Measurements from ENCODE around the gene RNPS1. TPM values are rescaled to one million over a fixed set of nuclear protein-coding genes. Genes with fewer than 3 reads are reported as not detected.

The RNPS1 gene, protein sequence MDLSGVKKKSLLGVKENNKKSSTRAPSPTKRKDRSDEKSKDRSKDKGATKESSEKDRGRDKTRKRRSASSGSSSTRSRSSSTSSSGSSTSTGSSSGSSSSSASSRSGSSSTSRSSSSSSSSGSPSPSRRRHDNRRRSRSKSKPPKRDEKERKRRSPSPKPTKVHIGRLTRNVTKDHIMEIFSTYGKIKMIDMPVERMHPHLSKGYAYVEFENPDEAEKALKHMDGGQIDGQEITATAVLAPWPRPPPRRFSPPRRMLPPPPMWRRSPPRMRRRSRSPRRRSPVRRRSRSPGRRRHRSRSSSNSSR
- 68.7 and 69.3 TPM in 2 replicates for total RNA-seq

DNA sequence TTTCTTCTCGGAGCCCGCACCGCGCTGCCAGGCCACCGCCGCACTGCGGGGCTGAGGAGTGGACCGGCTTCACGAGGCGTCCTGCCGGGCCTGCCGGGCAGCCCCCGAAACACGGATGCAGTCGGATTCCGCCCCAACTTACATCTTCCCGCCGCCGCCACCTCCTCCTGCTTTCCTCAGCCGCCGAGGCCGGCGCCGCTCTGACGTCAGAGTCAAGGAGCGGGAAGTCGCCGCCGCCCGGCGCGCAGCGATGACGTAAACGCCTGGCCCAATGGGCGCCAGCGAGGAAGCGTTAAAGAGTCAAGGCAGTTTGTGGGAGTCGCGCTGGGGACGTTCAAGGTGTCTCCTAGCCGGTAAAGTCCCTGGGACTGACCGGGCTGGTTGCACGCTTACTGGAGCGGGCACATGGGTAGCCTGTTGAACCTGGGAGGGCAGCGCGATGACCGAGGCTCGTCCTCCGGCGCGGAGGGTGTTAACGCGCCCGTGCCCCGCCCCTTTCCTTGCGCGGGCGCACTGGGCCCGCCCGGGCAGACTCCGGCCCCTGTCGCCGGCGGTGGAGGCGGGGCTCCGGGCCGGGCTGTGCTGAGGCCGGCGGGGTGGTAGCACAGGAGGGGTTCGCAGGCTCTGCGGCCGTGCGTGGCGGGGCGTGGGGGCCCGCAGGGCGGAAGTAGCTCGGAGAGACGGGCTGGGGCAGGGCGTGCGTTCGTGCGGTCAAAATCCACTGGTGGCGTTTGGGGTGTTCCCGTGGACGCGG lies at the start of gene RNPS1:
TSS of gene RNPS1 (minus strand) at position 214 of the 754 bp plus-strand sequence. CDS start 3,483 bp downstream, outside the sequence.

DNA sequence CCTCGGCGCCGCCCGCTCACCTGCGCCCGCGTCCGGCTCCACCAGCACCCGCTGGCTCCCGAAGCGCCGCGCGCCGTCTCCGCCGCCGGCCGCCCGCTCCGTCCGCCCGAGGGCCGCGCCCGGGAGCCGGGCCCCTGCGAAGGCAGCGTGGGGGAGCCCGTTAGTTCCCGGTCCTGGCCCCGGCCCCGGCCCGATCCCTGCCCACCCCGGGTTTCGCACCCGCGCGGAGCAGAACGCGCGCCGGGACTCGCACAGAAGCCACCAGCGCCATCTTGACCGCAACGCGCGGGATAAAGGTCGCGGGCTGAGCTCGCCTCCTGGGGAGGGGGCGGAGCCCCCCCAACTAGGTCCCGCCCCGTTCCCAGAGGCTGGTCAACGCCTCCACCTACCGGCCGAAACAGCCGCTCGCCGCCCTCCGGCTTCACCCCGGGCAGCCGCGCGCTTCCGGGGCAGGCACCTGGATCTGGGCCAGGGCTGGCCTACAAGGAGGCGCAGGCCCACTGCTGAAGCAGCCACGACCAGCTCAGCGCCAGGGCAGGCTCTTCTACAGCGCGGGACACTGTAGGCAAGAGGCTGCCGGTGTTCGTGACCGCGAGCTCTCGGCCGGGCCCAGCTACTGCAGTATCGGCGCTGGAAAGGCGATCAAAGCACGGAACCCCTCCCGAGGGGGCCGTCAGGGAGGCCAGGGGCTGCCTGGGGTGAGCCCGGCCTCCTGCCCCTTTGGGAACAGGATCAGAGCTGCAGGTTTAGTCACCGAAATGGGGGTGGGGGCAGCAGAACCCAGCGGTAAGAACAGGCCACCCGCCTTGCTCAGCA lies 16.4 kb downstream of the RNPS1 start, which contains the start of gene ECI1:
TSS of gene ECI1 (minus strand) at position 292 of the 816 bp plus-strand sequence. CDS start at position 271, 21 bp downstream.

DNA sequence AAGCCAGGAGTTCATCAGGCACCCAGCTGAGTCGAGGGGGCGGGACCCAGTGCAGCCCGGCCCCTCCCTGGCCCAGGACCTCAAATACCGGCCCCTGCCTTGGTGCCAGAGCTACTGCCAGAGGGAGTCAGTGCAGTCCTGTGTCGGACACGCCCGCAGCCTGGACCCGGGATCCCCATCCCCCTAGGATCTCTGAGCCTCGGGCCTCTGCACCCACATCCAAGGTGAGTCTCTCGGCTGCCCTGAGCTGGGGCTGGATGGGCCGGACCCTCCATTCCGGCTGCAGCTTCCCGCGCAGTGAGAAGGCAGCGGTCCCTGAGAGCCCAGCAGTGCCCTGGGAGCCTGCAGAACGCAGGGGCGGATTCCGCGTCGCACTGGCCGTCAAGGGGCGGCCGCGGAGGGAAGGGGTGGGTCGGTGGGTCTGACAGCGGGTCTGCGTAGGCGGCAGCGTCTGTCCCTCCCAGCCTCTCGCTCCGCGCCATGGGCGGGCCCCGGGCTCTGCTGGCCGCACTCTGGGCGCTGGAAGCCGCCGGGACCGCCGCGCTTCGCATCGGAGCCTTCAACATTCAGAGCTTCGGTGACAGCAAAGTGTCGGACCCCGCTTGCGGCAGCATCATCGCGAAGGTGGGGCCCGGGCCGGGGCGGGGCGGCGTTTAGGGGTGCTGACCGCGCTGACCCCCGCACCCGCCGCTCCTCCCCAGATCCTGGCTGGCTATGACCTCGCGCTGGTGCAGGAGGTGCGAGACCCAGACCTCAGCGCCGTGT lies 31.4 kb downstream of the RNPS1 start, which contains the start of gene DNASE1L2:
TSS of gene DNASE1L2 (plus strand) at position 108 of the 765 bp plus-strand sequence. CDS start at position 481, 373 bp downstream.

DNA sequence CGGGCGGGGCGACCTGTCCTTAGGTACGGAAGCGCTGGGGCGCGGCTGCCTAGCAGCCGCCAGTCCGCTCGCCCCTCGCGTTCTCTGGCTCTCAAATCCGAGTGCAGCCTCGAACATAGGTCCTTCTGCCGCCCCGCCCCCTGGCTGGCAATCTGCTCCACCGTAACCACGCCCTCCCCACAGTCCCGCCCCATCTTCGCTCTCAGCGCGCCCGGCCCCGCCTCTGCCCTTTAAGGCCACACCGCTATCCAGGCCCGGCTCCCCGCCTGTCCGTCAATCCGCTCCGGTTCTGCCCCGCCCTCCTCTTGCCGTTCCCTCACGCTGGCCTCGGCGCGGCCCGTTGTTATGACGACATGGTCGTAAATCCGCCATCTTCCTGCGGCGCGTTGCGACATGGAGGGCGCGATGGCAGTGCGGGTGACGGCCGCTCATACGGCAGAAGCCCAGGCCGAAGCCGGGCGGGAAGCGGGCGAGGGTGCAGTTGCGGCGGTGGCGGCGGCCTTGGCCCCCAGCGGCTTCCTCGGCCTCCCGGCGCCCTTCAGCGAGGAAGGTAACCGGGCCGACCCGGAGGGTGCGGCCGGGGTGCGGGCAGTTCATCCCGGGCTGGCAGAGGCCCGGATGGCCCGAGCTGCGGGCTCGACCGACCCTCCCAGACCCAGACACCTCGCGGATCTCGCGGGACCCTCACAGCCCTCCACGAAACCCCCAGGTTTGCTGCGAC lies 44.5 kb downstream of the RNPS1 start, which contains the start of gene E4F1:
TSS of gene E4F1 (plus strand) at position 371 of the 721 bp plus-strand sequence. CDS start at position 394, 23 bp downstream.

DNA sequence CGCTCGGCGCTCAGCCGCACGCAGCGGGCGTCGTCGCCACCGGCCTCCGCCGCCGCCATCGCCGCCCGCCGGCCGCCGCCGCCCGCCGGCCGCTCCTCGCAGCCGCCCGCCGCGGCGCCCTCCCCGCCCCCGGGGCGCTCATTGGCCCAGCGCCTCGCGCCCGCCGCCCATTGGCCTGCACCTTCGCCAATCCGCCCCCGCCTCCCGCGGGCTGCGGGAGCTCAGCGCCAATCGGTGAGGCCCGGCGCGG lies 53.3 kb downstream of the RNPS1 start, which contains the start of gene PGP:
TSS of gene PGP (minus strand) at position 122 of the 250 bp plus-strand sequence. CDS start at position 59, 63 bp downstream.

DNA sequence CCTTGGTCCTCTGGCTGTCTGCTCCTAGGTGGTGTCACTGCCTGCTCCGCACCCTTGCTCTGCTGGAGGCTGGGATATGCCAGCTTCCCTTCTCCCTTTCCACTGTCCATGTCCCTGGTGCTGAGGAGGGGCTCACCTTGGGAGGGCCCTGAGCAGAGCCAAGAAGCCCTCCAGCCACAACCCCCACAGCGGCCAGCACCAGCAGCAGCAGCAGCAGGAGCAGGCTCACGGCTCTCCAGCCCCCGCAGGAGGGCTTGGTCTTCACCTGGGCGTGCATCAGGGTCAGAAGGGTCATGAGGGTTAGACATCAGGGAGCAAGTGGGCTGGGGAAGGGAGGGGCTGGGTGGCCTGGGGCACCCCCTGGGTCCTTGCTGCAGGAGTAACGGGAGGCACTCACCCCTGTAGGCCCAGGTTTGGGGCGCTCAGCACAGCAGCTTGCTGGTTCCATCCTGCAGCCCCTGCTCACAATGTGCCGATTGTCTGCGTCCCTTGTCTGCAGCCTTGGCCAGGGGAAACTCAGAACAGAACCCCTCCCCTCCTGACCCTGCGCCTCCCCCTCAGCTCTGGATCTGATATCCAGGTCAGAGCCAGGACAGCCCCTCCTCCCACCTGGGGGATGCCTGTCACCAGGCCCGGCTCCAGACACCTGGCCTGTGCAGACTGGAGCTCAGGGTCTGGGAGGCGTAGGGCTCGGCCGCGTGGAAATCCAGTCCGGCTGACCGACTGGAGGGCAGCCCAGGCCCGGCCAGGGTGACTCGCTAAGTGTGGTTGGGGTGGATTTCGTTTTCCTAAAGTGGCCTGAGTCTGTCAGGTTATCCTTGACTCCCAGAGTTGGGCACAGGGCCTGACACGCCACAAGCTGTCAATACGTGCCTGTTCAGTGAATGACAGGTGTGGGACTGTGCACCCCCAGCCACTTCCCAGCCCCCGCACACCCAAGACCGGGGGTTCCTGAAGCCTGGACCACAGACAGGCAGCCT lies 57.2 kb downstream of the RNPS1 start, which contains the start of gene BRICD5:
TSS of gene BRICD5 (minus strand) at position 478 of the 980 bp plus-strand sequence. CDS start at position 448, 30 bp downstream.

DNA sequence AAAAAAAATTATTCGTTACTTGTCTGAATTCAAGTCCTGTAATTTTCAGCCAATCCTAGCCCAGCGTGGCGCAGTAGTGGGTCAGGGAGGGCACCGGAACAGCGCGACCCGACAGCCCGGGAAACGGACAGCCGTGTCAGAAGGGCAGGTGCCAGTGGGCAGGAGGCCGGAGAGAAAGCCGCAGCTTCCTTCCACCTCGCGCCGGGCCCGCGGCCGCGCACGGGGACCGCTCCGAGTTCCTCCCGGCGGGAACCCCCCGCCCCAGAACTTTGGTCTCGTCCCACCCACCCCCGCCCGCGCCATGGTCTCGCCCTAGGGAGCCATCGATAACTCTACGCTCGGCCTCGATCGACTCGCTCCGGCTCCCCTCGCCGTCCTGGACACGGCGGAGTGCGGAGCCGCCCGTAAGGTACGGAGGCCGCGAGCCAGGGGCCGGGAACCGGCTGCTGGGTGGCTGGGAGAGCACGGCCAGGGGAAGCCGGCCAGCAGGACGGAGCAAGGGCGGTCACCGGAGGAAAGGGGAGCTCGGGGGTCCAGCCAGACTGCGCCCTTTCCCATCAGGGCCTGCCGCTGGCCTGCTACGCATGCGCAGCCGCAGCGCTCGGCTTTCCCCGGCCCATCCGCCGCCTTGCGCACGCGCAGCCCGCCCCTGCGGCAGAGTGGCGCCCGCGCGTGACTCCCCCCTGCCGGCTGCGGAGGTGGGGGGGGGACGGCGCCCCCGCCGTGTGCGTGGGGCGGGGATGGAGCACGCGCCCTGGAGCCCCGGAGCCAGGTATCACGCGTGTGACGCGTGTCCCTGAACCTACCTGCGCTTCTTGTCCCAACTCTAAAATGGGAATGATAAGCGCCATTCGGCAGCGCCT lies 62.6 kb downstream of the RNPS1 start, which contains the start of gene MLST8:
TSS of gene MLST8 (plus strand) at position 351 of the 863 bp plus-strand sequence. CDS start 632 bp downstream, outside the sequence.

Small RNAs within 50 kb of the gene (small RNA-seq; reads per million reads assigned to genes)
- not detected for gene MIR3677
- not detected for gene MIR4717

Other genes with a start within 250 kb of the RNPS1 start
- not detected in 2 replicates for gene NPW, start 248.3 kb downstream of the RNPS1 start, total RNA-seq
- gene NHERF2, start 241.2 kb downstream of the RNPS1 start, total RNA-seq, result 33.9 and 35.0 TPM in 2 replicates
- 23.6 and 24.7 TPM in 2 replicates for gene NTHL1, start 220.3 kb downstream of the RNPS1 start, total RNA-seq
- 73.8 and 84.7 TPM in 2 replicates for gene TSC2, start 220.1 kb downstream of the RNPS1 start, total RNA-seq
- 179 and 232 TPM in 2 replicates for gene PKD1, start 132.2 kb downstream of the RNPS1 start, total RNA-seq
- gene RAB26, start 119.5 kb downstream of the RNPS1 start, total RNA-seq, result 0.61 and 0.97 TPM in 2 replicates
- 60.2 and 78.9 TPM in 2 replicates for gene TRAF7, start 112.3 kb downstream of the RNPS1 start, total RNA-seq
- 0.12 and 0.16 TPM in 2 replicates for gene CASKIN1, start 71.5 kb downstream of the RNPS1 start, total RNA-seq
- gene MLST8, start 62.7 kb downstream of the RNPS1 start, total RNA-seq, result 38.0 and 41.0 TPM in 2 replicates
- gene BRICD5, start 57.3 kb downstream of the RNPS1 start, total RNA-seq, result 0.65 and 1.1 TPM in 2 replicates
- 9.9 and 12.4 TPM in 2 replicates for gene PGP, start 53.3 kb downstream of the RNPS1 start, total RNA-seq
- 27.2 and 33.3 TPM in 2 replicates for gene E4F1, start 44.5 kb downstream of the RNPS1 start, total RNA-seq
- 0.85 and 0.97 TPM in 2 replicates for gene DNASE1L2, start 31.7 kb downstream of the RNPS1 start, total RNA-seq
- gene ECI1, start 16.5 kb downstream of the RNPS1 start, total RNA-seq, result 35.7 and 37.3 TPM in 2 replicates
- 0.36 and 1.9 TPM in 2 replicates for gene ABCA3, start 72.6 kb upstream of the RNPS1 start, total RNA-seq
- gene CCNF, start 161.3 kb upstream of the RNPS1 start, total RNA-seq, result 6.0 and 6.7 TPM in 2 replicates
- 1.1 and 1.2 TPM in 2 replicates for gene TEDC2, start 192.0 kb upstream of the RNPS1 start, total RNA-seq
- 0.73 and 0.97 TPM in 2 replicates for gene NTN3, start 203.2 kb upstream of the RNPS1 start, total RNA-seq
- 28.7 and 31.0 TPM in 2 replicates for gene TBC1D24, start 207.0 kb upstream of the RNPS1 start, total RNA-seq
- gene ATP6V0C, start 245.8 kb upstream of the RNPS1 start, total RNA-seq, result 14.6 and 27.6 TPM in 2 replicates

Measured in hair follicle dermal papilla cell (primary cell).